ENCODE data around the gene MRPS31.

MRPS31 gene

DNA sequence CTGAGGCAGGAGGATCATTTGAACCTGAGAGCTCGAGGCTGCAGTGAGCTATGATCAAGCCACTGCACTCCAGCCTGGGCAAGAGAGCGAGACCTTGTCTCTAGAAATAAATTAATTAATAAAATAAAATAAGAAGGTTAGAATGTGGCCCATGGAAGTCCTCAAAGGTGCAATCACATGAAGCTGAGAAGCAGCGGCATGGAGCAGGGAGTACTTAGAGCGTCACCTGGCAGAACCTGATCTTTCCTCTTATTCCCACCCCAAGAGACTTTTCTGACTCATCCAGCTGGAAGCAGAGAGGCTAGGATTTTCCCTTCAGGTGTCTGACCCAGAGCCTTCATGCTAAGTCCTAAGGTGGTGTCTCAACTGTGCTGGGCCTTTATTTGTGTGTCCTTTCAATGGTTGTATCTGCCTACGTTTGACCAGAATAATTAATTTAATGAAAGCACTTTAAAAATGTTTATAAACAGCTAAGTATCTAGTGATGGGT is 8.9 kb upstream of the MRPS31 start:
- no peak for DNase-seq
- H3K27me3 ChIP-seq (ENCODE audit: insufficient read depth, low read depth, severe bottlenecking): no peaks in the 10 kb centered on the region
- H3K4me3 ChIP-seq (ENCODE audit: low read depth, low read length): no peak overlapping the region
- TF ChIP-seq, protein P1, sequence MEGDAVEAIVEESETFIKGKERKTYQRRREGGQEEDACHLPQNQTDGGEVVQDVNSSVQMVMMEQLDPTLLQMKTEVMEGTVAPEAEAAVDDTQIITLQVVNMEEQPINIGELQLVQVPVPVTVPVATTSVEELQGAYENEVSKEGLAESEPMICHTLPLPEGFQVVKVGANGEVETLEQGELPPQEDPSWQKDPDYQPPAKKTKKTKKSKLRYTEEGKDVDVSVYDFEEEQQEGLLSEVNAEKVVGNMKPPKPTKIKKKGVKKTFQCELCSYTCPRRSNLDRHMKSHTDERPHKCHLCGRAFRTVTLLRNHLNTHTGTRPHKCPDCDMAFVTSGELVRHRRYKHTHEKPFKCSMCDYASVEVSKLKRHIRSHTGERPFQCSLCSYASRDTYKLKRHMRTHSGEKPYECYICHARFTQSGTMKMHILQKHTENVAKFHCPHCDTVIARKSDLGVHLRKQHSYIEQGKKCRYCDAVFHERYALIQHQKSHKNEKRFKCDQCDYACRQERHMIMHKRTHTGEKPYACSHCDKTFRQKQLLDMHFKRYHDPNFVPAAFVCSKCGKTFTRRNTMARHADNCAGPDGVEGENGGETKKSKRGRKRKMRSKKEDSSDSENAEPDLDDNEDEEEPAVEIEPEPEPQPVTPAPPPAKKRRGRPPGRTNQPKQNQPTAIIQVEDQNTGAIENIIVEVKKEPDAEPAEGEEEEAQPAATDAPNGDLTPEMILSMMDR (IDR thresholded peaks at IDR 0.05; ENCODE audit: low read depth, low read length): no peak
- no peaks in the 10 kb centered on the region for H3K9me3 ChIP-seq (ENCODE audit: severe bottlenecking)
- H3K36me3 ChIP-seq: no peaks in the 10 kb centered on the region
- H3K27ac ChIP-seq: no peak overlapping the region

DNA sequence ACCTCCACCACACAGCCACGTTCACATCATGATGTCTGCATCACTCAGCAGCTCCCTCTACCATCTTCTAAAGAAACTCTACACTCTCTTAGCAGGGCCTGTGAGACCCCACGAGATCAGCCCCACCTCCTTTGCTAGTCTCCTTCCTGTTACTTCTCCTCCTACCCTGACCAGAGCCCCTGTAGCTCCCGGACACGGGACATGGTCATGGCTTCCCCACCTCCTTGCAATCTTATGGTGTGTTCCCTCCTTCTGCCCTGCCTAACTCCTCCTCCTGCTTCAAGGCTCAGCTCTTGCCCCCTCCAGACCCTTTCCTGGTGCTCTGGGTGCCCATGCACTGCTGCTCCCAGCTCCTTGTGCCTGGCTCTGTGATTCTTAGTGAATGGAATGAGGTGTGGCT is 8.1 kb upstream of the MRPS31 start:
- Histone ChIP-seq H3K9me3 (ENCODE audit: severe bottlenecking) (no peaks in the 10 kb centered on the region), H3K36me3 (no peaks in the 10 kb centered on the region), H3K4me3 (ENCODE audit: low read depth, low read length) (no peak overlapping the region), H3K27me3 (ENCODE audit: insufficient read depth, low read depth, severe bottlenecking) (no peaks in the 10 kb centered on the region), H3K27ac (no peak overlapping the region)
- TF ChIP-seq, protein P1 (IDR thresholded peaks at IDR 0.05; ENCODE audit: low read depth, low read length): no peak
- DNase-seq: no peak

DNA sequence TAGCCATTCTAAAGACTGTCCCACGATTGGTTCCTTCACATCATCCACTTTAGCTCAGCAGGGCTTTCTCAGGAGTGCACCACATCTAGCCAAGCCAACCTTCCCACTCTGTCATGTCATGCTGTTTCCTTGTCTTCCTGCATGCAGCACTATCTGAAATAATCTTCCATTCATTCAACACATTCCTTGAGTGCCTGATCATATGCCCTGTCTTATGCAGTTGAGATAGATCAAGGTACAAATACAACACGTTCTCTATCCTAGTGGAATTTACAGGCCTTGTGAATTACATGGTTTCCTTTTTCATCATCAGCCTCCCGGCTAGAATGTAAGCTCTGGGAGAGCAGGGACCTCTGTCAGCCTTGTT is 6.8 kb upstream of the MRPS31 start:
- DNase-seq: no peak
- no peaks in the 10 kb centered on the region for H3K27me3 ChIP-seq (ENCODE audit: insufficient read depth, low read depth, severe bottlenecking)
- H3K27ac ChIP-seq: no peak overlapping the region
- H3K9me3 ChIP-seq (ENCODE audit: severe bottlenecking): no peaks in the 10 kb centered on the region
- TF ChIP-seq, protein P1 (IDR thresholded peaks at IDR 0.05; ENCODE audit: low read depth, low read length): no peak
- H3K36me3 ChIP-seq: no peaks in the 10 kb centered on the region
- H3K4me3 ChIP-seq (ENCODE audit: low read depth, low read length): no peak overlapping the region

DNA sequence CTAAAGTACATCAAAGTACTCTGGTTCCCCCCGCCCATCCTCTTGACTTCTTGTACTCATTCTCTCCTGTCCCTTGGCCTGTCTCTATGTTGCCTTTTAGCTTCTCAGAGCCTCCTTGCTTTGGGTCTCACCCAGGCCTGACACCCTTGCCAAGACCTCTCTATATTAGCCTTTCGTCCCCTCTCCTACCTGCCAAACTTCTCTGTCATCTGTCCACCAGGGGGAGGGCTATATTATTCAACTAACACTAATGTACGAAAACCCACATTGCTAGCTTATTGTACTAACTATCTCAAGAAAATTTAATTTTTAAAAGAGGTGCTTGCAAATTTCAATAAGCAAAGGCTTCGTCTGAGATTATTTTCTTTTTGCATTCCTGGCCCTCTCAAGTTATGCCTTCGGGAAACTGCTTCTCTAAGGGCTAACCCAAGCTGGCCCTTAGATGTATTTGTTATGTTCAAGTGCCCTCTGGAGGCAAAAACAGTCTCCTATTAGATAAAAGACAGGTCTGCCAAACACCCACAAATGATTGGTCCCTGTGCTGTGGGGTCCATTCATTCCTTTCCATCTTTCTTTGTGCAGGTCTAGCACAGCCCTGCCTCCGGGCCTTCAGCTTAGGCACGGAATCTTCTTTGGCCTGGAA is 6.3 kb upstream of the MRPS31 start:
- no peaks in the 10 kb centered on the region for H3K27me3 ChIP-seq (ENCODE audit: insufficient read depth, low read depth, severe bottlenecking)
- no peaks in the 10 kb centered on the region for H3K9me3 ChIP-seq (ENCODE audit: severe bottlenecking)
- H3K36me3 ChIP-seq: no peaks in the 10 kb centered on the region
- TF ChIP-seq, protein P1 (IDR thresholded peaks at IDR 0.05; ENCODE audit: low read depth, low read length): 0 out of 2 replicates have a peak, but pooled peaks have one; percentile 22
- DNase-seq: peak; percentile 14
- H3K4me3 ChIP-seq (ENCODE audit: low read depth, low read length): peak overlapping the region; percentile 39
- H3K27ac ChIP-seq: no peak overlapping the region

- TF ChIP-seq, protein P1 (IDR thresholded peaks at IDR 0.05; ENCODE audit: low read depth, low read length): no peak
- Histone ChIP-seq H3K4me3 (ENCODE audit: low read depth, low read length) (no peak overlapping the region), H3K27ac (no peak overlapping the region), H3K27me3 (ENCODE audit: insufficient read depth, low read depth, severe bottlenecking) (no peaks in the 10 kb centered on the region), H3K36me3 (no peaks in the 10 kb centered on the region), H3K9me3 (ENCODE audit: severe bottlenecking) (no peaks in the 10 kb centered on the region)
- no peak for DNase-seq
Observed at GRCh38 chr13:40776681-40777165, 5.7 kb upstream of the MRPS31 start.

DNA sequence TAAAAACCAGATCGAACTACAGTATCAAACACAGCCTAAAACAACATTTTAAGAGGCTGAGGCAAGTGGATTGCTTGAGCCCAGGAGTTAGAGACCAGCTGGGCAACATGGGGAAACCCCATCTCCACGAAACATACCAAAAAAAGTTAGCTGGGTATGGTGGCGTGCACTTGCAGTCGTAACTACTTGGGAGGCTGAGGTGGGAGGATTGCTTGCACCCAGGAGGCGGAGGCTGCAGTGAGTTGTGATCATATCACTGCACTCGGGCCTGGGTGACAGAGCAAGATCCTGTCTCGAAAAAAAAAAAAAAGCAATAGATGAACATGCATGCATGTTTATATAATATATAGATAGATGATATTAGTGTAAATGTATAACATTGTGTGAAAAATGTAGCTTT is 5.2 kb upstream of the MRPS31 start:
- H3K9me3 ChIP-seq (ENCODE audit: severe bottlenecking): no peaks in the 10 kb centered on the region
- no peak overlapping the region for H3K27ac ChIP-seq
- no peak for DNase-seq

More for the DNA sequence above, 5.2 kb upstream of the MRPS31 start:
- Histone ChIP-seq H3K36me3 (no peaks in the 10 kb centered on the region), H3K4me3 (ENCODE audit: low read depth, low read length) (no peak overlapping the region), H3K27me3 (ENCODE audit: insufficient read depth, low read depth, severe bottlenecking) (no peaks in the 10 kb centered on the region)
- TF ChIP-seq, protein P1 (IDR thresholded peaks at IDR 0.05; ENCODE audit: low read depth, low read length): no peak

Data from WERI-Rb-1 (cell line).